ENCODE measurements around the gene CCDC8.

DNA sequence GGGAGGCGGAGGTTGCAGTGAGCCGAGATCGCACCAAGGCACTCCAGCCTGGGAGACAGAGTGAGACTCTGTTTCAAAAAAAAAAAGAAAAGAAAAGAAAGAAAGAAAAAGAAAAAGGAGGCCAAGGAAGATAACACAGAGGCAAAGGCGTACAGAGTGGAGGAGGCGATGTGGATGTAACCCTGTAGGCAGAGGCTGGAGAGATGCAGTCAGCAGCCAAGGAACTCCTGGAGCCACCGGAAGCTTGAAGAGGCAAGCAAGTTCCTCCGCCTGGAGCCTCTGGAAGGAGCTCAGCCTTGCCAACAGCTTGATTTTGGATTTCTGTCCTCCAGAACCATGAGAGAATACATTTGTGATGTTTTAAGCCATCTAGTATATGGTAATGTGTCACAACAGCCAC lies 6.7 kb upstream of the CCDC8 start:
- TF ChIP-seq CTCF (IDR thresholded peaks at IDR 0.05; ENCODE audit: low read depth, low read length) (no peak), POLR2A (IDR thresholded peaks at IDR 0.05; ENCODE audit: extremely low read depth, insufficient read length) (no peak), MYC (IDR thresholded peaks at IDR 0.05; ENCODE audit: low read depth, low read length) (no peak), MAX (IDR thresholded peaks at IDR 0.05; ENCODE audit: low read depth, low read length) (no peak)

All from NB4 (cell line).